Heart left ventricle (tissue), 13 donors: ENCODE data around the gene TM4SF20.

ENCODE experiments used
- POLR2A ChIP-seq, 2 donors: fragments of 450-650 bp; IDR thresholded peaks; one replicate each; pipeline ENCODE4 v1.6.1; 2017; ENCODE audit warnings: antibody characterized with exemption in 2 of 2, mild to moderate bottlenecking in 2 of 2, moderate library complexity in 2 of 2
- TF ChIP-seq, protein P1 (sequence below), 12 donors: fragments of 200-600 bp; sonication (generic) in 4 of 12; IDR thresholded peaks; one replicate each; pipeline versions ENCODE4 v1.5.0 to v1.8.0; 2018 to 2022; ENCODE audit warnings: antibody characterized with exemption in 12 of 12, mild to moderate bottlenecking in 5 of 12
- donor health status: ischemic (EF 13 %, LVEDD 7.1; RV severe dilation, severe dysfunction).
- donor health status: DM: no; HTN: yes; CAD: no.
- donor health status: DM: no; HTN: no; CAD: no.
- donor health status: ischemic (EF 25% LVEDD 6.9; RV normal size, moderate dysfunction).
- donor health status: ischemic (EF 25% LVEDD 5.7; RV mildly dilated, moderate dysfunction).
- donor health status: ischemic (EF 35%, LVEDD 5.7; RV mildly dilated, moderate dysfunction).
- donor health status: nonischemic (EF 11% LVEDD 7.7; RV severe dilation, severe dysfunction).
- donor health status: DM: yes; HTN: yes; CAD: no.
- donor health status: PGD.
- donor health status: ischemic (EF 29% LVEDD 5.4; RV normal size, mild dysfunction).
- donor health status: nonischemic (EF 23%, LVEDD 6.1; RV moderate dilation, normal function).

DNA sequence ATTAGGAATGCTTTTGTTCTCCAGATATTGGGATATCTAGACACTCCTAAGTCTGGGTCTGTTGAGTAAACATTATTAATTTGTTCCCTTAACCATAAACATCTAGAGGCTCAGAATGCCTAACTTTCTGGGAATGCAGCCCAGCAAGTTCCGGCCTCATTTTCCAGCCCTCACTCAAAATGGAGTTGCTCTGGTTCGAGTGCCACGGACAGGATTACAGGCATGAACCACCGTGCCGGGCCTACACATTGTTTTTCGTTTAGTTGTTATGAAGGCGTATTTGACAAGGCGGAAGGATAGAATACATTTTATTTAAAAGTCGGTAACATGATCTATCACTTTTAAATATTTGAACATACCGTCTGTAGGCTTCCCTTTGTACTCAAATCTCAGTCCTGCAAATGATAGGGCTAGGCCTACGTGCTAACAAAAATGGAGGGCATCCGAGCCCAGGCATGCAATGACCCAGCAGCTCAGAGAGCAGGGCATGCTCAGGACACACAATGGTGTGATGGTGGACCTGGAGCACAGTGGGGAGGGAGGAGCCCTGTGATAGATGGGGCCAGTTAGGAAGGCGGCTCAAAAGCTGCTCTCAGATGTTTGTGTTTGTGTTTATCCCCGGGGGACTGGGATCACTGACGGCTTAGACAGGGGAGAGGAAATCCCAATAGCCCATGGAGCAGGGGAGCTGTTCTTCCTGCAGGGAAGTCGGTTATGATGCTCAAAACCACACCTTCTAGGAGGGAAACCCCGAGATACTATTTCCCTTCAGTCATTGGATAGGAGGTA, 11.6 kb upstream of the TM4SF20 start:
- TF ChIP-seq, protein P1, sequence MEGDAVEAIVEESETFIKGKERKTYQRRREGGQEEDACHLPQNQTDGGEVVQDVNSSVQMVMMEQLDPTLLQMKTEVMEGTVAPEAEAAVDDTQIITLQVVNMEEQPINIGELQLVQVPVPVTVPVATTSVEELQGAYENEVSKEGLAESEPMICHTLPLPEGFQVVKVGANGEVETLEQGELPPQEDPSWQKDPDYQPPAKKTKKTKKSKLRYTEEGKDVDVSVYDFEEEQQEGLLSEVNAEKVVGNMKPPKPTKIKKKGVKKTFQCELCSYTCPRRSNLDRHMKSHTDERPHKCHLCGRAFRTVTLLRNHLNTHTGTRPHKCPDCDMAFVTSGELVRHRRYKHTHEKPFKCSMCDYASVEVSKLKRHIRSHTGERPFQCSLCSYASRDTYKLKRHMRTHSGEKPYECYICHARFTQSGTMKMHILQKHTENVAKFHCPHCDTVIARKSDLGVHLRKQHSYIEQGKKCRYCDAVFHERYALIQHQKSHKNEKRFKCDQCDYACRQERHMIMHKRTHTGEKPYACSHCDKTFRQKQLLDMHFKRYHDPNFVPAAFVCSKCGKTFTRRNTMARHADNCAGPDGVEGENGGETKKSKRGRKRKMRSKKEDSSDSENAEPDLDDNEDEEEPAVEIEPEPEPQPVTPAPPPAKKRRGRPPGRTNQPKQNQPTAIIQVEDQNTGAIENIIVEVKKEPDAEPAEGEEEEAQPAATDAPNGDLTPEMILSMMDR (IDR thresholded peaks at IDR 0.05), result no peak
- TF ChIP-seq POLR2A (IDR thresholded peaks at IDR 0.05), result no peak
